NCI-H187 (cell line): ENCODE data around the gene BTN2A1.
"Not testable (repeated sequence)": the region's sequence is repeated elsewhere in the genome, so short reads cannot be mapped to it uniquely, and the experiment has no call there.

Experiments used
- DNase-seq, 2 experiments: peaks; one replicate each; lab custom pipeline; 2025; lab: John Stamatoyannopoulos, UW

The BTN2A1 gene

GRCh38 chr6:26493258-26493657 is 35.5 kb downstream of the BTN2A1 start:
- no peak for DNase-seq

- DNase-seq: no peak
These were observed 36.4 kb downstream of the BTN2A1 start for GRCh38 chr6:26494117-26494516.

GRCh38 chr6:26495281-26495680 is 37.5 kb downstream of the BTN2A1 start:
- DNase-seq: no peak

- no peak for DNase-seq
These were observed 39.9 kb downstream of the BTN2A1 start for GRCh38 chr6:26497610-26498009.

GRCh38 chr6:26500102-26500501 is 42.3 kb downstream of the BTN2A1 start, which contains the start of gene BTN1A1:
Gene BTN1A1 (plus strand): TSS chr6:26500303. CDS start chr6:26501287, 984 bp downstream.
- DNase-seq: no peak

GRCh38 chr6:26501482-26501986 is 43.8 kb downstream of the BTN2A1 start:
- DNase-seq: no peak

- DNase-seq: no peak
These were observed 44.4 kb downstream of the BTN2A1 start for GRCh38 chr6:26502165-26502564.

GRCh38 chr6:26502626-26503025 is 44.9 kb downstream of the BTN2A1 start:
- no peak for DNase-seq

- DNase-seq: no peak
These were observed 49.9 kb downstream of the BTN2A1 start for GRCh38 chr6:26507658-26508057.

- DNase-seq: not testable (repeated sequence)
These were observed 53.3 kb downstream of the BTN2A1 start for GRCh38 chr6:26511033-26511432.

GRCh38 chr6:26514984-26515383 is 57.2 kb downstream of the BTN2A1 start:
- DNase-seq: no peak

GRCh38 chr6:26516481-26517427 is 59.0 kb downstream of the BTN2A1 start:
- no peak for DNase-seq
